Sigmoid colon (tissue), 4 donors: ENCODE data around the gene PSKH1.

Experiments
- CTCF ChIP-seq, 4 experiments: fragments of 450-650 bp in 3 of 4; fragments of 200-600 bp in 1 of 4; IDR thresholded peaks; one replicate each; pipeline ENCODE4 v1.5.1; 2016 to 2019; ENCODE audit warnings: antibody characterized with exemption in 4 of 4, mild to moderate bottlenecking in 3 of 4, moderate library complexity in 2 of 4
- EP300 ChIP-seq, 4 donors: sonication (generic); formaldehyde crosslinking; IDR thresholded peaks; one replicate each; pipeline ENCODE4 v1.6.1; 2017; ENCODE audit warnings: antibody characterized with exemption in 4 of 4
- POLR2A ChIP-seq, 2 donors: fragments of 450-650 bp; IDR thresholded peaks; one replicate each; pipeline ENCODE4 v1.6.1; 2016; ENCODE audit warnings: antibody characterized with exemption in 2 of 2, mild to moderate bottlenecking in 2 of 2, moderate library complexity in 2 of 2

- TF ChIP-seq CTCF (IDR thresholded peaks at IDR 0.05) (no peak), POLR2A (IDR thresholded peaks at IDR 0.05) (no peak), EP300 (IDR thresholded peaks at IDR 0.05) (no peak)
Measured at GRCh38 chr16:67860589-67861398, 32.3 kb upstream of the PSKH1 start.
